Tibial artery (tissue), 4 donors: ENCODE measurements around the gene AKAP6.

ENCODE experiments used
- DNase-seq, 2 donors: peaks; one replicate each; pipeline ENCODE4 v3.0.0-alpha.2; 2019
- H3K27ac ChIP-seq, 2 donors: fragments of 200-600 bp; sonication (generic) in 1 of 2; 1 replicate in 1 of 2; 2 replicates in 1 of 2; pipeline ENCODE4 v1.5.1; 2018 to 2019; ENCODE audit warnings: mild to moderate bottlenecking in 1 of 2
- H3K27me3 ChIP-seq, 2 donors: fragments of 200-600 bp; sonication (generic) in 1 of 2; one replicate each; pipeline versions ENCODE4 v1.5.1 to v1.6.0; 2016 to 2019
- H3K36me3 ChIP-seq, 3 donors: fragments of 200-600 bp; sonication (generic) in 2 of 3; one replicate each; pipeline ENCODE4 v1.5.1; 2016 to 2019; ENCODE audit warnings: mild to moderate bottlenecking in 2 of 3
- H3K4me1 ChIP-seq, 4 donors: fragments of 200-600 bp; sonication (generic) in 2 of 4; 1 replicate in 3 of 4; 2 replicates in 1 of 4; pipeline ENCODE4 v1.5.1; 2016 to 2019
- H3K4me3 ChIP-seq, 2 donors: fragments of 200-600 bp; sonication (generic) in 1 of 2; 1 replicate in 1 of 2; 2 replicates in 1 of 2; pipeline ENCODE4 v1.5.1; 2018 to 2019; ENCODE audit warnings: mild to moderate bottlenecking in 2 of 2
- H3K9me3 ChIP-seq, 3 donors: fragments of 200-600 bp; sonication (generic) in 1 of 3; one replicate each; pipeline ENCODE4 v1.5.1; 2016 to 2019
- intact Hi-C: fragments of 100-400 bp; cut with DNase I; formaldehyde crosslinking; loops from one replicate; pipeline ENCODE4 v1.15.0; 2023; ENCODE audit warnings: low total_unique reads
- TF ChIP-seq, protein P1 (sequence below), 2 experiments: fragments of 200-600 bp in 1 of 2; fragments of 450-650 bp in 1 of 2; IDR thresholded peaks; one replicate each; pipeline ENCODE4 v1.5.1; 2017 to 2019; ENCODE audit warnings: antibody characterized with exemption in 2 of 2, mild to moderate bottlenecking in 1 of 2, moderate library complexity in 1 of 2

Gene AKAP6

GRCh38 chr14:32414808-32415255 lies 85.7 kb downstream of the AKAP6 start:
- no peak overlapping the region for H3K27ac ChIP-seq
- no peak for DNase-seq
- H3K4me1 ChIP-seq = peaks cover 0 to 26% (median 8%) of the 10 kb centered on the region in 4 donors
- intact Hi-C loops = no loop called here
- H3K4me3 ChIP-seq = no peak overlapping the region
- no peaks in the 10 kb centered on the region for H3K36me3 ChIP-seq
- H3K27me3 ChIP-seq = no peaks in the 10 kb centered on the region
- H3K9me3 ChIP-seq = no peaks in the 10 kb centered on the region
- TF ChIP-seq, protein P1, sequence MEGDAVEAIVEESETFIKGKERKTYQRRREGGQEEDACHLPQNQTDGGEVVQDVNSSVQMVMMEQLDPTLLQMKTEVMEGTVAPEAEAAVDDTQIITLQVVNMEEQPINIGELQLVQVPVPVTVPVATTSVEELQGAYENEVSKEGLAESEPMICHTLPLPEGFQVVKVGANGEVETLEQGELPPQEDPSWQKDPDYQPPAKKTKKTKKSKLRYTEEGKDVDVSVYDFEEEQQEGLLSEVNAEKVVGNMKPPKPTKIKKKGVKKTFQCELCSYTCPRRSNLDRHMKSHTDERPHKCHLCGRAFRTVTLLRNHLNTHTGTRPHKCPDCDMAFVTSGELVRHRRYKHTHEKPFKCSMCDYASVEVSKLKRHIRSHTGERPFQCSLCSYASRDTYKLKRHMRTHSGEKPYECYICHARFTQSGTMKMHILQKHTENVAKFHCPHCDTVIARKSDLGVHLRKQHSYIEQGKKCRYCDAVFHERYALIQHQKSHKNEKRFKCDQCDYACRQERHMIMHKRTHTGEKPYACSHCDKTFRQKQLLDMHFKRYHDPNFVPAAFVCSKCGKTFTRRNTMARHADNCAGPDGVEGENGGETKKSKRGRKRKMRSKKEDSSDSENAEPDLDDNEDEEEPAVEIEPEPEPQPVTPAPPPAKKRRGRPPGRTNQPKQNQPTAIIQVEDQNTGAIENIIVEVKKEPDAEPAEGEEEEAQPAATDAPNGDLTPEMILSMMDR (IDR thresholded peaks at IDR 0.05) = no peak

- intact Hi-C loops = no loop called here
- peak in 1 of 2 donors; percentile 22 for DNase-seq
These were observed 89.0 kb downstream of the AKAP6 start for GRCh38 chr14:32417956-32418552.

GRCh38 chr14:32419429-32419828 lies 90.3 kb downstream of the AKAP6 start:
- no peak for DNase-seq
- intact Hi-C loops = no loop called here
- H3K4me3 ChIP-seq = no peak overlapping the region
- H3K27me3 ChIP-seq = no peaks in the 10 kb centered on the region
- H3K4me1 ChIP-seq = peaks cover 0 to 20% (median 8%) of the 10 kb centered on the region in 4 donors
- H3K27ac ChIP-seq = no peak overlapping the region
- no peaks in the 10 kb centered on the region for H3K9me3 ChIP-seq
- no peaks in the 10 kb centered on the region for H3K36me3 ChIP-seq
- TF ChIP-seq, protein P1 (IDR thresholded peaks at IDR 0.05) = no peak

More at GRCh38 chr14:32417956-32418552, 89.0 kb downstream of the AKAP6 start:
- H3K27me3 ChIP-seq = no peaks in the 10 kb centered on the region
- H3K9me3 ChIP-seq = no peaks in the 10 kb centered on the region
- peaks cover 0 to 26% (median 8%) of the 10 kb centered on the region in 4 donors for H3K4me1 ChIP-seq
- H3K27ac ChIP-seq = peak overlapping the region; percentile 24 to 57
- no peaks in the 10 kb centered on the region for H3K36me3 ChIP-seq
- H3K4me3 ChIP-seq = no peak overlapping the region
- TF ChIP-seq, protein P1 (IDR thresholded peaks at IDR 0.05) = no peak

- DNase-seq = no peak
- Histone ChIP-seq H3K9me3 (no peaks in the 10 kb centered on the region), H3K27me3 (no peaks in the 10 kb centered on the region), H3K27ac (no peak overlapping the region), H3K4me3 (no peak overlapping the region), H3K36me3 (no peaks in the 10 kb centered on the region), H3K4me1 (peaks cover 0 to 16% (median 8%) of the 10 kb centered on the region in 4 donors)
- TF ChIP-seq, protein P1 (IDR thresholded peaks at IDR 0.05) = no peak
- intact Hi-C loops = no loop called here
These were observed 92.7 kb downstream of the AKAP6 start for GRCh38 chr14:32421781-32422180.

- intact Hi-C loops = no loop called here
- no peak for DNase-seq
- no peaks in the 10 kb centered on the region for H3K36me3 ChIP-seq
- TF ChIP-seq, protein P1 (IDR thresholded peaks at IDR 0.05) = no peak
- H3K27me3 ChIP-seq = no peaks in the 10 kb centered on the region
- H3K27ac ChIP-seq = no peak overlapping the region
- no peaks in the 10 kb centered on the region for H3K9me3 ChIP-seq
- peaks cover 0 to 13% (median 7%) of the 10 kb centered on the region in 4 donors for H3K4me1 ChIP-seq
- H3K4me3 ChIP-seq = no peak overlapping the region
These were observed 93.3 kb downstream of the AKAP6 start for GRCh38 chr14:32422440-32422839.
